Ovary (tissue), 9 donors: Measurements from ENCODE around the gene MUC5AC. TPM values are rescaled to one million over a fixed set of nuclear protein-coding genes. Genes with fewer than 3 reads are reported as not detected.
A peak's percentile ranks its signal among the peaks of the same experiment; 100 is the strongest.

Experiments
- DNase-seq, 5 donors: peaks; one replicate each; pipeline ENCODE4 v3.0.0-alpha.2; 2019 to 2020
- H3K27ac ChIP-seq, 2 donors: fragments of 200-600 bp; one replicate each; pipeline versions ENCODE4 v1.5.1 to v1.8.0; 2019 to 2022
- H3K27me3 ChIP-seq: fragments of 200-600 bp; one replicate; pipeline ENCODE4 v1.8.0; 2022
- H3K36me3 ChIP-seq: fragments of 200-600 bp; sonication (generic); one replicate; pipeline ENCODE4 v1.5.1; 2019
- H3K4me1 ChIP-seq: one replicate; pipeline ENCODE4 v1.8.1; 2013; ENCODE audit warnings: mild to moderate bottlenecking, moderate library complexity; ENCODE audit not compliant: insufficient read depth
- H3K4me3 ChIP-seq: fragments of 200-600 bp; sonication (generic); one replicate; pipeline ENCODE4 v1.5.1; 2017
- H3K9me3 ChIP-seq, 2 donors: fragments of 200-600 bp in 1 of 2; sonication (generic) in 1 of 2; one replicate each; pipeline versions ENCODE4 v1.5.1 to v1.8.1; 2013 to 2019; ENCODE audit warnings: mild to moderate bottlenecking in 1 of 2, moderate library complexity in 1 of 2
- CTCF ChIP-seq, 3 donors: fragments of 450-650 bp in 2 of 3; fragments of 200-600 bp in 1 of 3; IDR thresholded peaks; one replicate each; pipeline versions ENCODE4 v1.5.1 to v1.8.0; 2016 to 2022; ENCODE audit warnings: antibody characterized with exemption in 3 of 3, mild to moderate bottlenecking in 1 of 3
- EP300 ChIP-seq: sonication (generic); formaldehyde crosslinking; IDR thresholded peaks from one replicate; pipeline ENCODE4 v1.6.1; 2017; ENCODE audit warnings: antibody characterized with exemption
- POLR2A ChIP-seq: fragments of 450-650 bp; IDR thresholded peaks from one replicate; pipeline ENCODE4 v1.6.1; 2017; ENCODE audit warnings: antibody characterized with exemption, mild to moderate bottlenecking, moderate library complexity
- WGBS, 3 donors: extraction: QIAGEN DNeasy Blood & Tissue Kit in 1 of 3; methylation state at CpG; one replicate each; pipeline versions ENCODE4 v1.1.5 to v1.1.7; 2013 to 2017; 5-methylcytosine and 5-hydroxymethylcytosine counted together
- intact Hi-C, 4 donors: fragments of 100-400 bp; cut with DNase I; formaldehyde crosslinking; loops; one replicate each; pipeline versions ENCODE4 v1.11.0 to v1.15.1; 2022 to 2023
- polyA plus RNA-seq, 2 donors: library from polyadenylated mRNA; stranded (reverse); fragments of 200-250 nt in 1 of 2; fragments of 350-450 nt in 1 of 2; fragmentation: Illumina TruSeq in 1 of 2; extraction: RNeasy Lipid Tissue Mini Kit (QIAGEN cat#74804) in 1 of 2; gene quantifications; one replicate each; pipeline ENCODE4 v1.2.3, GENCODE V29; 2013 to 2014
- total RNA-seq, 7 donors: library from RNA; depleted of rRNA in 2 of 7; stranded (reverse); fragments of >200 nt in 2 of 7; fragmentation: NEBNext Ultra II Directional in 3 of 7; extraction: Animal tissue kit (Norgen Biotek cat#: 25700) in 3 of 7; gene quantifications; one replicate each; pipeline versions ENCODE4 v1.1.0 to v1.2.4, GENCODE V29; 2016 to 2023
- donor health status: DM: no; HTN: no; CAD: no; lungs with moderate emphysema.
- donor health status: DM: no; HTN: no; CAD: no.
- donor health status: Bipolar disorder and iron deficiency.
- donor health status: DM: yes; HTN: yes; CAD: no.
- donor health status: DM: no; HTN: no; CAD: no.
- donor health status: DM: yes; HTN: yes; CAD: no.

The MUC5AC gene
- total and polyA plus RNA-seq, 9 donors: 0.03 TPM; not detected in 8

GRCh38 chr11:1230121-1230455 lies 72.3 kb downstream of the MUC5AC start:
- Histone ChIP-seq H3K9me3 (no peaks in the 10 kb centered on the region), H3K27me3 (no peaks in the 10 kb centered on the region), H3K4me1 (no peaks in the 10 kb centered on the region), H3K36me3 (no peaks in the 10 kb centered on the region), H3K27ac (no peak overlapping the region), H3K4me3 (no peak overlapping the region)
- TF ChIP-seq CTCF (IDR thresholded peaks at IDR 0.05) (no peak), EP300 (no peak), POLR2A (no peak)
- intact Hi-C loops: no loop called here
- 76 to 90% (median 86%) methylated on average over 5 of the region's 5 CpGs for WGBS, 3 donors
- DNase-seq: no peak

- Histone ChIP-seq H3K27me3 (no peaks in the 10 kb centered on the region), H3K36me3 (no peaks in the 10 kb centered on the region), H3K9me3 (no peaks in the 10 kb centered on the region), H3K4me3 (no peak overlapping the region), H3K4me1 (no peaks in the 10 kb centered on the region), H3K27ac (no peak overlapping the region)
- intact Hi-C loops: no loop called here
- TF ChIP-seq POLR2A: no peak
- TF ChIP-seq CTCF (IDR thresholded peaks at IDR 0.05): no peak
- no peak for TF ChIP-seq EP300
- WGBS, 3 donors: 49 to 70% (median 49%) methylated on average over 34 to 45 of the region's 45 CpGs
- peak in 1 of 5 donors; percentile 13 for DNase-seq
Measured at GRCh38 chr11:1230456-1231395, 73.0 kb downstream of the MUC5AC start.

- Histone ChIP-seq H3K4me1 (no peaks in the 10 kb centered on the region), H3K36me3 (no peaks in the 10 kb centered on the region), H3K27me3 (no peaks in the 10 kb centered on the region), H3K4me3 (no peak overlapping the region), H3K27ac (no peak overlapping the region), H3K9me3 (no peaks in the 10 kb centered on the region)
- no peak for TF ChIP-seq CTCF (IDR thresholded peaks at IDR 0.05)
- intact Hi-C loops: no loop called here
- WGBS, 3 donors: 44 to 49% (median 47%) methylated on average over 15 to 22 of the region's 22 CpGs
- peak in 1 of 5 donors; percentile 12 for DNase-seq
Measured at GRCh38 chr11:1231396-1232020, 73.8 kb downstream of the MUC5AC start.

GRCh38 chr11:1232021-1232882 lies 74.5 kb downstream of the MUC5AC start:
- no peaks in the 10 kb centered on the region for H3K4me1 ChIP-seq
- DNase-seq: peak in 1 of 5 donors; percentile 11
- no peaks in the 10 kb centered on the region for H3K27me3 ChIP-seq

More at GRCh38 chr11:1232021-1232882, 74.5 kb downstream of the MUC5AC start:
- Histone ChIP-seq H3K36me3 (no peaks in the 10 kb centered on the region), H3K9me3 (no peaks in the 10 kb centered on the region), H3K27ac (no peak overlapping the region), H3K4me3 (no peak overlapping the region)
- 65 to 78% (median 70%) methylated on average over 45 to 46 of the region's 46 CpGs for WGBS, 3 donors
- no peak for TF ChIP-seq POLR2A
- no peak for TF ChIP-seq CTCF (IDR thresholded peaks at IDR 0.05)
- no peak for TF ChIP-seq EP300
- intact Hi-C loops: no loop called here
